Neural cell (in vitro differentiated cells): ENCODE data around the gene RIMS1. TPM values are rescaled to one million over a fixed set of nuclear protein-coding genes. Genes with fewer than 3 reads are reported as not detected.

ENCODE experiments used
- H2AFZ ChIP-seq: fragments of 200-600, 300-800 bp; sonication (generic), shearing (Covaris generic); 2 replicates; pipeline ENCODE4 v1.6.0; 2014; ENCODE audit warnings: low read depth, mild to moderate bottlenecking, antibody characterized with exemption, low read length, moderate library complexity
- H3F3A ChIP-seq: fragments of 200-600 bp; shearing (Covaris generic); 2 replicates; pipeline ENCODE4 v1.6.1; 2016; ENCODE audit warnings: mild to moderate bottlenecking, moderate library complexity, mixed read lengths, antibody characterized with exemption, low read length; ENCODE audit not compliant: insufficient read depth, poor library complexity, severe bottlenecking
- H3K27ac ChIP-seq: fragments of 200-600, 300-800 bp; sonication (generic), shearing (Covaris generic); 2 replicates; pipeline ENCODE4 v1.5.1; 2014; ENCODE audit warnings: mild to moderate bottlenecking, low read length, moderate library complexity
- H3K27me3 ChIP-seq: fragments of 300-800, 200-600 bp; sonication (generic), shearing (Covaris generic); 2 replicates; pipeline ENCODE4 v1.6.0; 2014; ENCODE audit warnings: mild to moderate bottlenecking, low read depth, low read length, moderate library complexity; ENCODE audit not compliant: insufficient read depth
- H3K36me3 ChIP-seq: fragments of 300-800, 200-600 bp; sonication (generic), shearing (Covaris generic); 2 replicates; pipeline ENCODE4 v1.5.1; 2014; ENCODE audit warnings: mild to moderate bottlenecking, antibody characterized with exemption, low read length, moderate library complexity; ENCODE audit not compliant: insufficient read depth
- H3K4me2 ChIP-seq: fragments of 300-800, 200-600 bp; sonication (generic), shearing (Covaris generic); 2 replicates; pipeline ENCODE4 v1.6.0; 2014; ENCODE audit warnings: mild to moderate bottlenecking, low read length
- H3K4me3 ChIP-seq: fragments of 300-800, 200-600 bp; sonication (generic), shearing (Covaris generic); 2 replicates; pipeline ENCODE4 v1.5.1; 2014; ENCODE audit warnings: mild to moderate bottlenecking, low read length, moderate library complexity
- H3K79me2 ChIP-seq: fragments of 200-600 bp; shearing (Covaris generic); replicated peaks from 2 replicates; pipeline ENCODE4 v1.6.0; 2014; ENCODE audit warnings: mild to moderate bottlenecking, low read length, moderate library complexity; ENCODE audit not compliant: insufficient read depth
- H3K9ac ChIP-seq: fragments of 300-800, 200-600 bp; sonication (generic), shearing (Covaris generic); 2 replicates; pipeline ENCODE4 v1.6.1; 2016; ENCODE audit warnings: mild to moderate bottlenecking, low read length, mixed read lengths
- H3K9me2 ChIP-seq: fragments of 200-600 bp; shearing (Covaris generic); 2 replicates; pipeline ENCODE4 v1.6.1; 2016; ENCODE audit warnings: mild to moderate bottlenecking, low read length, mixed read lengths; ENCODE audit not compliant: insufficient read depth
- H3K9me3 ChIP-seq: fragments of 200-600, 300-800 bp; sonication (generic), shearing (Covaris generic); 2 replicates; pipeline ENCODE4 v1.6.1; 2016; ENCODE audit warnings: mild to moderate bottlenecking, mixed run types, low read length, moderate library complexity, mixed read lengths
- H4K20me1 ChIP-seq: fragments of 200-600 bp; shearing (Covaris generic); 2 replicates; pipeline ENCODE4 v1.6.1; 2016; ENCODE audit warnings: mild to moderate bottlenecking, mixed run types; ENCODE audit not compliant: insufficient read depth
- EP300 ChIP-seq: fragments of 450-650 bp; conservative IDR thresholded peaks from 2 replicates; pipeline ENCODE4 v1.6.1; 2014; ENCODE audit warnings: antibody characterized with exemption, mild to moderate bottlenecking, moderate library complexity; ENCODE audit not compliant: poor library complexity, severe bottlenecking
- EZH2 ChIP-seq: fragments of 200-600, 300-800 bp; shearing (Covaris generic), sonication (generic); IDR thresholded peaks from 2 replicates; pipeline ENCODE4 v1.6.1; 2014; ENCODE audit warnings: antibody characterized with exemption, low read length, borderline replicate concordance, mild to moderate bottlenecking; ENCODE audit not compliant: insufficient read depth, poor library complexity, severe bottlenecking
- MXI1 ChIP-seq: fragments of 450-650 bp; conservative IDR thresholded peaks from 2 replicates; pipeline ENCODE4 v1.6.1; 2014; ENCODE audit warnings: antibody characterized with exemption, mild to moderate bottlenecking; ENCODE audit not compliant: poor library complexity, severe bottlenecking
- POLR2AphosphoS5 ChIP-seq: IDR thresholded peaks from 2 replicates; pipeline ENCODE4 v1.6.1; 2012
- RAD21 ChIP-seq: fragments of 450-650 bp; conservative IDR thresholded peaks from 2 replicates; pipeline ENCODE4 v1.6.1; 2014; ENCODE audit warnings: antibody characterized with exemption, mild to moderate bottlenecking, moderate library complexity
- SMC3 ChIP-seq: fragments of 450-650 bp; conservative IDR thresholded peaks from 2 replicates; pipeline ENCODE4 v1.6.1; 2014; ENCODE audit warnings: antibody characterized with exemption, mild to moderate bottlenecking, moderate library complexity; ENCODE audit not compliant: poor library complexity
- TAF1 ChIP-seq: IDR thresholded peaks from 2 replicates; pipeline ENCODE4 v1.6.1; 2012; ENCODE audit warnings: low read depth
- polyA plus RNA-seq: library from polyadenylated mRNA; depleted of rRNA; stranded (reverse); fragments of >200 nt; gene quantifications from 2 replicates; pipeline ENCODE4 v1.2.3, GENCODE V29; 2014
- TF ChIP-seq, protein P1 (sequence below): IDR thresholded peaks from 2 replicates; pipeline ENCODE4 v1.6.1; 2012; ENCODE audit warnings: borderline replicate concordance
- TF ChIP-seq, protein P2 (sequence below): fragments of 450-650 bp; IDR thresholded peaks from 2 replicates; pipeline ENCODE4 v1.5.1; 2014; ENCODE audit warnings: antibody characterized with exemption, mild to moderate bottlenecking, moderate library complexity; ENCODE audit not compliant: poor library complexity, severe bottlenecking

Gene RIMS1
- polyA plus RNA-seq, 1 donor from 2014 or later: 17.8 TPM

DNA sequence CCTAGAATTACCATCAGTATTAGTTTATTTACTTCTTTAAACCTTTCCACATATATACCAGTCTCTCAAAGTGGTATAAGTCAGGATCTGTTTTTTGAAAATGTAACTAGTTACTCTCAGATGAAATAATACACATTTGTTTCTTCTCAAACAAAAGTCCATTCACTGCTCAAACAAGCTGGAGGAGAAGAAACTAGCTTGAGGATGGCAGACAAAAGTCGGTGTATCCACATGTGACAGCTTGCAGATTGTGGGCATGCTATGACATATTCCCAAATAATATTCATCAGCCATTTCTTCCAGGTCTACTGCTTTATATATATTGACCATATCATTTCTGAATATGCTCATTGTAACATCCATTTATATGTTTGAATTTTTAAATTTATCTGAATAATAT is 538.1 kb downstream of the RIMS1 start:
- Histone ChIP-seq H4K20me1 (no peaks in the 10 kb centered on the region), H2AFZ (no peak overlapping the region), H3K27ac (no peak overlapping the region), H3K4me2 (no peak overlapping the region), H3F3A (no peaks in the 10 kb centered on the region), H3K9me3 (no peaks in the 10 kb centered on the region), H3K36me3 (no peaks in the 10 kb centered on the region), H3K27me3 (no peaks in the 10 kb centered on the region), H3K9ac (no peak overlapping the region), H3K4me3 (no peak overlapping the region), H3K79me2 (no peaks in the 10 kb centered on the region), H3K9me2 (no peaks in the 10 kb centered on the region)
- TF ChIP-seq EP300: no peak
- no peak for TF ChIP-seq EZH2

DNA sequence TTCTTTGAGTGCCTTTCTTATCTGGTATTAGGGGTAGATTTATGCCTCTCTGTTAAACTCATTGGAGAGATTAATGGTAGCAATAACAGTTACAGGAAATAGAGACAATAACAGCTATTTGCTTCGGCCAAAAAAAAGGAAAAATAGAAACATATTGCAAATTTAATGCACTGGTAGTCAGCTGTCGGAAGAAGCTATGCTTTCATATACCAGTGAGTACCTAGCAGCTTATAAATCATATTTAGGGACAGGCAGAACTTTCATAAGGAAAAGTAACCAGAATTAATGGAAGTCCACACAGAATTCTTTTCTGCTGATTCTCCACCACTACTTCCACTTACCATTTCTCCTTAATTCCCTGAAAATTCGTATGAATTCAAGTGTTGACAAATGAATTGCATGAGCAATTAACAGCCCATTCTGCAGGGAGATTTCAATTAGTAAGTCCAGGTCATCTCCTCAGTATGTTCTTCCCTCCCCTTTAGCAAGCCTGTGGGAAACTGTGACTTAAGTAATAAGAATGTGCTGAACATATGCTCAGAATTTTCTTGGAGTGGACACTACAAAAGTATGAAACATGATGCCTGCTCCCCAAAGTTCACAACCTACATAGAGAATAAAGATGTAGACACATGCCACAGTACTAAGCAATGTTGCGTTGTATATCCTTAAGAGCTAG is 538.8 kb downstream of the RIMS1 start:
- H3K4me2 ChIP-seq: no peak overlapping the region

More for the DNA sequence above, 538.8 kb downstream of the RIMS1 start:
- Histone ChIP-seq H3K9ac (no peak overlapping the region), H3K9me3 (no peaks in the 10 kb centered on the region), H3K36me3 (no peaks in the 10 kb centered on the region), H3K27me3 (no peaks in the 10 kb centered on the region), H3K79me2 (no peaks in the 10 kb centered on the region), H3K4me3 (no peak overlapping the region), H2AFZ (no peak overlapping the region), H4K20me1 (no peaks in the 10 kb centered on the region), H3K27ac (no peak overlapping the region), H3K9me2 (no peaks in the 10 kb centered on the region), H3F3A (no peaks in the 10 kb centered on the region)
- TF ChIP-seq EP300 (no peak), EZH2 (no peak), POLR2AphosphoS5 (no peak), SMC3 (no peak), TAF1 (no peak), RAD21 (no peak), MXI1 (no peak)
- TF ChIP-seq, protein P1, sequence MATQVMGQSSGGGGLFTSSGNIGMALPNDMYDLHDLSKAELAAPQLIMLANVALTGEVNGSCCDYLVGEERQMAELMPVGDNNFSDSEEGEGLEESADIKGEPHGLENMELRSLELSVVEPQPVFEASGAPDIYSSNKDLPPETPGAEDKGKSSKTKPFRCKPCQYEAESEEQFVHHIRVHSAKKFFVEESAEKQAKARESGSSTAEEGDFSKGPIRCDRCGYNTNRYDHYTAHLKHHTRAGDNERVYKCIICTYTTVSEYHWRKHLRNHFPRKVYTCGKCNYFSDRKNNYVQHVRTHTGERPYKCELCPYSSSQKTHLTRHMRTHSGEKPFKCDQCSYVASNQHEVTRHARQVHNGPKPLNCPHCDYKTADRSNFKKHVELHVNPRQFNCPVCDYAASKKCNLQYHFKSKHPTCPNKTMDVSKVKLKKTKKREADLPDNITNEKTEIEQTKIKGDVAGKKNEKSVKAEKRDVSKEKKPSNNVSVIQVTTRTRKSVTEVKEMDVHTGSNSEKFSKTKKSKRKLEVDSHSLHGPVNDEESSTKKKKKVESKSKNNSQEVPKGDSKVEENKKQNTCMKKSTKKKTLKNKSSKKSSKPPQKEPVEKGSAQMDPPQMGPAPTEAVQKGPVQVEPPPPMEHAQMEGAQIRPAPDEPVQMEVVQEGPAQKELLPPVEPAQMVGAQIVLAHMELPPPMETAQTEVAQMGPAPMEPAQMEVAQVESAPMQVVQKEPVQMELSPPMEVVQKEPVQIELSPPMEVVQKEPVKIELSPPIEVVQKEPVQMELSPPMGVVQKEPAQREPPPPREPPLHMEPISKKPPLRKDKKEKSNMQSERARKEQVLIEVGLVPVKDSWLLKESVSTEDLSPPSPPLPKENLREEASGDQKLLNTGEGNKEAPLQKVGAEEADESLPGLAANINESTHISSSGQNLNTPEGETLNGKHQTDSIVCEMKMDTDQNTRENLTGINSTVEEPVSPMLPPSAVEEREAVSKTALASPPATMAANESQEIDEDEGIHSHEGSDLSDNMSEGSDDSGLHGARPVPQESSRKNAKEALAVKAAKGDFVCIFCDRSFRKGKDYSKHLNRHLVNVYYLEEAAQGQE: no peak
- TF ChIP-seq, protein P2, sequence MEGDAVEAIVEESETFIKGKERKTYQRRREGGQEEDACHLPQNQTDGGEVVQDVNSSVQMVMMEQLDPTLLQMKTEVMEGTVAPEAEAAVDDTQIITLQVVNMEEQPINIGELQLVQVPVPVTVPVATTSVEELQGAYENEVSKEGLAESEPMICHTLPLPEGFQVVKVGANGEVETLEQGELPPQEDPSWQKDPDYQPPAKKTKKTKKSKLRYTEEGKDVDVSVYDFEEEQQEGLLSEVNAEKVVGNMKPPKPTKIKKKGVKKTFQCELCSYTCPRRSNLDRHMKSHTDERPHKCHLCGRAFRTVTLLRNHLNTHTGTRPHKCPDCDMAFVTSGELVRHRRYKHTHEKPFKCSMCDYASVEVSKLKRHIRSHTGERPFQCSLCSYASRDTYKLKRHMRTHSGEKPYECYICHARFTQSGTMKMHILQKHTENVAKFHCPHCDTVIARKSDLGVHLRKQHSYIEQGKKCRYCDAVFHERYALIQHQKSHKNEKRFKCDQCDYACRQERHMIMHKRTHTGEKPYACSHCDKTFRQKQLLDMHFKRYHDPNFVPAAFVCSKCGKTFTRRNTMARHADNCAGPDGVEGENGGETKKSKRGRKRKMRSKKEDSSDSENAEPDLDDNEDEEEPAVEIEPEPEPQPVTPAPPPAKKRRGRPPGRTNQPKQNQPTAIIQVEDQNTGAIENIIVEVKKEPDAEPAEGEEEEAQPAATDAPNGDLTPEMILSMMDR: no peak
